GM10266 (cell line): Measurements from ENCODE around the gene TMEM190.
A peak's percentile ranks its signal among the peaks of the same experiment; 100 is the strongest.

Source experiments
- DNase-seq: peaks from one replicate; pipeline ENCODE4 v3.0.0; 2012; ENCODE audit errors: extremely low spot score
- TF ChIP-seq, protein P1 (sequence below): IDR thresholded peaks from 2 replicates; pipeline ENCODE4 v1.5.1; 2012; ENCODE audit warnings: mild to moderate bottlenecking, low read depth; ENCODE audit not compliant: control insufficient read depth, insufficient read depth; ENCODE audit errors: missing control alignments

TMEM190 gene

DNA sequence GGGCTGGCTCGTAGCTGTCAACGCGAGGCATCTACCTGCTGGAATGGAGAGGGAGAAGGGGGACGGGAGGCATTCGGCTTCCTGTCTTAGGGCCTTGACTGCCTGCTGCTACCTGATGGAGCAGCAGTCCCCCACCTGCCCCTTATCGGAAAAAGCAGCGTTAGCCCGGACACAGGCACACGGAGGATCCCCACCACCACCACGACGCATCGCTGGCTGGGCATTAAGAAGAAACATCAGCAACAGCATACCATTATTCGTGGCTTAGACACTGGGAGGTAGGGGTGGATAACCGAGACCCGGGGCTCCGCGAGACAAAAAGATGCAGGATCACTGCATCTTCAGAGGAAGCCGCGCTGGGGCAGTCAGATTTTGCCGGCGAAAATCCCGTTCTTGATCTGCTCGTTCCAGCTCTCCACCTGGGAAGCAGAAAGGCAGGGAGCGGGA is 23.2 kb upstream of the TMEM190 start:
- TF ChIP-seq, protein P1, sequence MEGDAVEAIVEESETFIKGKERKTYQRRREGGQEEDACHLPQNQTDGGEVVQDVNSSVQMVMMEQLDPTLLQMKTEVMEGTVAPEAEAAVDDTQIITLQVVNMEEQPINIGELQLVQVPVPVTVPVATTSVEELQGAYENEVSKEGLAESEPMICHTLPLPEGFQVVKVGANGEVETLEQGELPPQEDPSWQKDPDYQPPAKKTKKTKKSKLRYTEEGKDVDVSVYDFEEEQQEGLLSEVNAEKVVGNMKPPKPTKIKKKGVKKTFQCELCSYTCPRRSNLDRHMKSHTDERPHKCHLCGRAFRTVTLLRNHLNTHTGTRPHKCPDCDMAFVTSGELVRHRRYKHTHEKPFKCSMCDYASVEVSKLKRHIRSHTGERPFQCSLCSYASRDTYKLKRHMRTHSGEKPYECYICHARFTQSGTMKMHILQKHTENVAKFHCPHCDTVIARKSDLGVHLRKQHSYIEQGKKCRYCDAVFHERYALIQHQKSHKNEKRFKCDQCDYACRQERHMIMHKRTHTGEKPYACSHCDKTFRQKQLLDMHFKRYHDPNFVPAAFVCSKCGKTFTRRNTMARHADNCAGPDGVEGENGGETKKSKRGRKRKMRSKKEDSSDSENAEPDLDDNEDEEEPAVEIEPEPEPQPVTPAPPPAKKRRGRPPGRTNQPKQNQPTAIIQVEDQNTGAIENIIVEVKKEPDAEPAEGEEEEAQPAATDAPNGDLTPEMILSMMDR = no peak
- no peak for DNase-seq

DNA sequence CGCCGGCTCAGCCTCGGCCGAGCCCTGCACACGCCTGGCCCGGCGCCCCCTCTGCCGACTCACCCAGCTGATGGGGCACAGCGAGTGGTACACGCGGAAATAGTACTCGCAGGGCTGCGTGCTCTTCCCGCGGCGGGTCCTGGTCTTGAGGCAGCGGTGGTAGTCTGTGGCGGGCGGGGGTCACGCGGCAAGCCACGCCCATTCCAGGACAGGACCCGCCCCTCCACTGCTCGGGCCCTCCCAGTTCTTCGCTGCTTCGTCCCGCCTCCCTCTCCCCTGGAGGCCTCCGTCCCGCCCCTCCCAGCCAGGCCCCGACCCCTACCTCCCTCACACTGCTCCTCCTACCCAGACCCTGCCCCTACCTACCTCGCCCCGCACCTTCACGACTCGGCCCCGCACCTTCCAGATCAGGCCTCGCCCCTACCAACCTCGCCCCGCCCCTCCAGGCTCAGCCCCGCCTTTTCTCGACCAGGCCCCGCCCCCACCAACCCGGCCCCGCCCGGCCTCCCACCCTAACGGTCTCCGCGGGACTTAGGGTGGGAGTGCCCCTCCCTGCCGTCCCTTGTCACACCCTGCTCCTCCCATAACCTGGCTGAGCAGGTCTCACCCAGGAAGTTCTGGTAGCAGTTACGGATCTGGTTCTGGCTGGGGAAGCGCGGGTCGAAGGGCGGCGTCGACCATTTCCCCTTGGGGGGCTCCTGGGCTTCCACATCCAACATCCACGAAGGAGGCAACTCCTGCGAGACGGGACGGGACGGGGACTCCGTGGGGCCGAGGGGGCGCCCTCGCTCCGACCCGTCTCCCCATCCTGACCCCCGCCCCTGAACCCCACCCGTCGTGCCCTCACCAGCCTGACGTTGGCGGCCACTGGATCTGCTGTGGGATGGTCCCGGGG is 22.6 kb upstream of the TMEM190 start:
- DNase-seq = peak; percentile 88
- TF ChIP-seq, protein P1 = no peak

DNA sequence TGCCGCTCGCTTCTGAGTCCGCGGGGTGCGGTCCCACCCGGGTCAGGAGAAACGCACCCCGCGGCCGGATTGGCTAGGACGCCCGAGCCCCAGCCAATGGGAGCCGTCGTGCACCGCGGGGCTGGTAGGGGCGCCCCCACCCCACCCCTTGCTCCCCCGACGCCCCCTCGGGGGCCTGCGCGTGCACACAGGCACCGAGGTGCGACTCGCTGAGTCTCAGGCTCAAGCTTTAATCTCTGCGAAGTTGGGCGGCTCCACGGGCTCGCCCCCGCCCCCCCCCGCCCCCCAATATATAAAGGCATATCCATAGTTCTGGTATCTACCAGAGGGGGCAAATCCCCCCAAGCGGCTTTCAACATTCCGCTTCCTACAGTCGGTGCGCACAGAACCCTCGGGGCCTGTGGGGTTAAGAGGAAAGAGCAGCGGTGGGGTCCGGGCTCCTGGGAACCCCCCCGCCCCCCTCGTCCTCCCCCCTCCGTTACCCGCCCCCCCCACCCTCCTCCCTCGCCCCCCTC is 21.9 kb upstream of the TMEM190 start, which contains the start of gene COX6B2:
Gene COX6B2, minus strand, starts transcription at position 22 of the 515 bp plus-strand sequence. CDS start 198 bp downstream, outside the sequence.
- TF ChIP-seq, protein P1 = no peak
- no peak for DNase-seq

- DNase-seq = no peak
- TF ChIP-seq, protein P1 = no peak
Measured at GRCh38 chr19:55355213-55355821, 21.3 kb upstream of the TMEM190 start.

- no peak for DNase-seq
- TF ChIP-seq, protein P1 = no peak
Measured at GRCh38 chr19:55358493-55358892, 18.1 kb upstream of the TMEM190 start.

GRCh38 chr19:55358943-55359908 is 17.4 kb upstream of the TMEM190 start:
- TF ChIP-seq, protein P1 = no peak

More at GRCh38 chr19:55358943-55359908, 17.4 kb upstream of the TMEM190 start:
- no peak for DNase-seq
